ENCODE results near the gene PADI3. TPM values are rescaled to one million over a fixed set of nuclear protein-coding genes. Genes with fewer than 3 reads are reported as not detected.

The PADI3 gene
- total and polyA plus RNA-seq, 2 of the 13 experiments (the other 11 are each of a cell fraction or from before 2014, with no cell fraction given), result not detected

DNA sequence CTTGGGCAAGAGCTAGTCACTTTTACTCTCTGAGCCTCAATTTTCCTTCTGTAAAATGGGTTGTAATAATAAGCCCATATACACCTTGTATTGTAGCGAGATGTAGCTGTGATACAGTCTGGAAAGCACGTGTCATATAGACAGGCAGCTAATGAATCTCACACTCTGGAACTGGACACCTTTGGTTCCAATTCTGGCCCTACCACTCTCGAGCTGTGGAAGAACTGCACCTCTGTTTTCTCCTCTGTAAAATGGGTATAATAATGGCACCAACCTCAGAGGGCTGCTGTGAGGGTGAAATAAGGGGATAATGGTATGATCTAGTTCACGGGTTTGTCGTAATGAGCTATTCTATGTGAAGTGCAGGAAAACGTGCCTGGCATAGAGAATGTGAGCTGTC lies 58.4 kb downstream of the PADI3 start:
- no TSS peak for BruUV-seq (replicated peaks)
- Histone ChIP-seq H3K36me3 (replicated peaks in 1 of 2; ENCODE audit: control insufficient read depth in 1 of 2, insufficient read depth in 2 of 2, low read length in 2 of 2) (no peaks in the 10 kb centered on the region), H3K9me3 (ENCODE audit: low read length) (no peaks in the 10 kb centered on the region), H3K27ac (ENCODE audit: extremely low read length, insufficient read depth, low read length) (no peak overlapping the region), H2AFZ (ENCODE audit: low read length) (no peak overlapping the region), H3K79me2 (ENCODE audit: insufficient read depth, low read length) (no peaks in the 10 kb centered on the region), H3K27me3 (ENCODE audit: control insufficient read depth in 1 of 2, insufficient read depth in 2 of 2, low read length in 2 of 2) (peaks cover 0 to 3% of the 10 kb centered on the region in 2 experiments; a peak in 2 of 5 replicates), H4K20me1 (ENCODE audit: insufficient read depth, low read length) (no peaks in the 10 kb centered on the region), H3K4me2 (ENCODE audit: low read depth, low read length) (no peak overlapping the region), H3K9ac (ENCODE audit: insufficient read depth, low read depth, low read length) (no peak overlapping the region), H3K4me3 (replicated peaks in 1 of 3; ENCODE audit: insufficient read depth in 1 of 3, low read depth in 2 of 3, low read length in 3 of 3) (no peak overlapping the region), H3K4me1 (ENCODE audit: insufficient read depth, low read length) (no peaks in the 10 kb centered on the region)
- POLR2A ChIA-PET, result no interaction called here
- WGBS (ENCODE audit: low lambda C conversion rate), result 48% methylated on average over 6 of the region's 6 CpGs
- intact Hi-C loops (cut with micrococcal nuclease; ENCODE audit: unreplicated experiment), result no loop called here
- in situ Hi-C loops (cut with HindIII; ENCODE audit: extremely low pct_ligation_motif_present, low pct_unique_long_range_greater_than_20kb), result no loop called here
- ATAC-seq (no peak), DNase-seq (ENCODE audit: low spot score) (no peak), FAIRE-seq (no peak)
- CTCF ChIA-PET (ENCODE audit: low intra/inter-chr PET ratio, low total read pairs), result no interaction called here
- TF ChIP-seq ZNF629 (CRISPR knock-in tag; conservative IDR thresholded peaks at IDR 0.05) (0 out of 2 replicates have a peak, but pooled peaks have one; percentile 47), ZNF660 (CRISPR knock-in tag; IDR thresholded peaks at IDR 0.05; ENCODE audit: borderline replicate concordance, low read depth) (no peak)

DNA sequence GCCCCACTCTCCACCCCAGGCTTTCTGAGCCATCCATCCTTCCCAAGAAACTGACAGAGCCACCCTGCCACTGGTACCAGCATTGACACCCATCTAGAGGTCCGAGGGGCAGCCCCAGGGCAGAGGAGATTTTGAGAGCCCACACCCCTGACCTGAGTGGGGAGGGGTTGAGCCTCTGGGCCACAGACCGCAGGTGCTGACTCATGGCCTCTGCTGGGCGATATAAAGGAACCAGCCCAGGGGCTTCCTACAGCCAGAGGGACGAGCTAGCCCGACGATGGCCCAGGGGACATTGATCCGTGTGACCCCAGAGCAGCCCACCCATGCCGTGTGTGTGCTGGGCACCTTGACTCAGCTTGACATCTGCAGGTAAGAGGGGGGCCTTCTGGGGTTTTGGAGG lies 59.0 kb downstream of the PADI3 start, which contains the start of gene PADI4:
Gene PADI4 (plus strand): TSS at position 252 of the 400 bp plus-strand sequence. CDS start 26 bp downstream, at position 278.
- no peak for TF ChIP-seq TIGD3 (CRISPR knock-in tag; IDR thresholded peaks at IDR 0.05; ENCODE audit: borderline replicate concordance)
- Histone ChIP-seq H4K20me1 (ENCODE audit: insufficient read depth, low read length) (no peaks in the 10 kb centered on the region), H3K27me3 (ENCODE audit: control insufficient read depth in 1 of 2, insufficient read depth in 2 of 2, low read length in 2 of 2) (peaks cover 0 to 3% of the 10 kb centered on the region in 2 experiments; a peak in 2 of 5 replicates), H3K79me2 (ENCODE audit: insufficient read depth, low read length) (no peaks in the 10 kb centered on the region), H3K36me3 (replicated peaks in 1 of 2; ENCODE audit: control insufficient read depth in 1 of 2, insufficient read depth in 2 of 2, low read length in 2 of 2) (no peaks in the 10 kb centered on the region), H3K4me3 (replicated peaks in 1 of 3; ENCODE audit: insufficient read depth in 1 of 3, low read depth in 2 of 3, low read length in 3 of 3) (no peak within 1 kb of the TSS), H2AFZ (ENCODE audit: low read length) (no peak within 1 kb of the TSS), H3K27ac (ENCODE audit: extremely low read length, insufficient read depth, low read length) (no peak within 1 kb of the TSS), H3K4me2 (ENCODE audit: low read depth, low read length) (no peak within 1 kb of the TSS), H3K9me3 (ENCODE audit: low read length) (no peaks in the 10 kb centered on the region), H3K4me1 (ENCODE audit: insufficient read depth, low read length) (no peaks in the 10 kb centered on the region), H3K9ac (ENCODE audit: insufficient read depth, low read depth, low read length) (no peak within 1 kb of the TSS)
- ATAC-seq (no peak), DNase-seq (ENCODE audit: low spot score) (no peak), FAIRE-seq (no peak)
- BruUV-seq (replicated peaks), result no TSS peak
- intact Hi-C loops (cut with micrococcal nuclease; ENCODE audit: unreplicated experiment) (no loop called here), in situ Hi-C loops (cut with HindIII; ENCODE audit: extremely low pct_ligation_motif_present, low pct_unique_long_range_greater_than_20kb) (no loop called here)
- CTCF ChIA-PET (ENCODE audit: low intra/inter-chr PET ratio, low total read pairs), result no interaction called here
- 0% methylated on average over 3 of the region's 8 CpGs for WGBS (ENCODE audit: low lambda C conversion rate)
- POLR2A ChIA-PET, result no interaction called here

Data from HepG2 (cell line).